ENCODE measurements around the gene CALM1.

DNA sequence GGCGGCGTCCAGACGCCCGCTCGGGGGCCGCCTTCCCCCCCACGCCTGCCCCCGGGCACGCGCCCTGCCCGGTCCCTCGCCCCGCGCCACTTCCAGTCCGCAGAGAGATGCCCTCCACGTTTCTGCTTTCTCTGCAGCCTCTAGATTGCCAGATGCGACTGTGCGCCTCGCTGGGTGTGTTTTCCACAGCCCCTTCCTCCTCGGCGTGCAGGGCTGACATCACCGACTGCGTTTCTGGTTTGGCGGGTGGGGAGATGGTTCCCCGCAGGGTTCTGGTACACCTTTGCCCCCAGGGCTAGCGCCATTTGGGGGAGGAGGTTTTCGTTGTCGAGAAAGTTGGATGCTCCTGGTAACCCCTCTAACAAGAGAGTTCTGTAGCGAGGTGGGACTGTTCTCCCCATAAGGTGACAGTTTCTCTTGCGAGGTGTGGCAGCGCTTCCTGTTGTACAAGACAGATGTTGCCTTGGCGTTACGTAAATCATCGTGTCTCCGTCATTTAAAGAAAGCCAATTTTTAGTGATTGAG is 1.5 kb downstream of the CALM1 start:
- TF ChIP-seq, protein P1, sequence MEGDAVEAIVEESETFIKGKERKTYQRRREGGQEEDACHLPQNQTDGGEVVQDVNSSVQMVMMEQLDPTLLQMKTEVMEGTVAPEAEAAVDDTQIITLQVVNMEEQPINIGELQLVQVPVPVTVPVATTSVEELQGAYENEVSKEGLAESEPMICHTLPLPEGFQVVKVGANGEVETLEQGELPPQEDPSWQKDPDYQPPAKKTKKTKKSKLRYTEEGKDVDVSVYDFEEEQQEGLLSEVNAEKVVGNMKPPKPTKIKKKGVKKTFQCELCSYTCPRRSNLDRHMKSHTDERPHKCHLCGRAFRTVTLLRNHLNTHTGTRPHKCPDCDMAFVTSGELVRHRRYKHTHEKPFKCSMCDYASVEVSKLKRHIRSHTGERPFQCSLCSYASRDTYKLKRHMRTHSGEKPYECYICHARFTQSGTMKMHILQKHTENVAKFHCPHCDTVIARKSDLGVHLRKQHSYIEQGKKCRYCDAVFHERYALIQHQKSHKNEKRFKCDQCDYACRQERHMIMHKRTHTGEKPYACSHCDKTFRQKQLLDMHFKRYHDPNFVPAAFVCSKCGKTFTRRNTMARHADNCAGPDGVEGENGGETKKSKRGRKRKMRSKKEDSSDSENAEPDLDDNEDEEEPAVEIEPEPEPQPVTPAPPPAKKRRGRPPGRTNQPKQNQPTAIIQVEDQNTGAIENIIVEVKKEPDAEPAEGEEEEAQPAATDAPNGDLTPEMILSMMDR (IDR thresholded peaks at IDR 0.05): peak in 1 of 6 experiments; percentile 11
- peak in 1 of 4 donors; percentile 24 for TF ChIP-seq POLR2A (IDR thresholded peaks at IDR 0.05)
